Neural progenitor cell (in vitro differentiated cells): ENCODE measurements around the gene LPP. TPM values are rescaled to one million over a fixed set of nuclear protein-coding genes. Genes with fewer than 3 reads are reported as not detected.

Source experiments
- DNase-seq: peaks from one replicate; pipeline ENCODE4 v3.0.0-alpha.2; 2016; ENCODE audit warnings: low spot score
- H2AFZ ChIP-seq: fragments of 200-600 bp; sonication (generic); replicated peaks from 2 replicates; pipeline ENCODE4 v1.6.1; 2016; ENCODE audit warnings: antibody characterized with exemption
- H3F3A ChIP-seq: fragments of 200-600 bp; sonication (generic); 2 replicates; pipeline ENCODE4 v1.6.1; 2016; ENCODE audit warnings: antibody characterized with exemption, low read depth
- H3K27ac ChIP-seq: fragments of 200-600 bp; sonication (generic); 2 replicates; pipeline ENCODE4 v1.5.1; 2016; ENCODE audit warnings: mild to moderate bottlenecking
- H3K27me3 ChIP-seq: fragments of 200-600 bp; sonication (generic); 2 replicates; pipeline ENCODE4 v1.6.1; 2016; ENCODE audit warnings: mild to moderate bottlenecking, moderate library complexity
- H3K36me3 ChIP-seq: fragments of 200-600 bp; sonication (generic); 2 replicates; pipeline ENCODE4 v1.5.1; 2016
- H3K4me1 ChIP-seq: fragments of 200-600 bp; sonication (generic); 2 replicates; pipeline ENCODE4 v1.6.1; 2016; ENCODE audit warnings: mixed run types
- H3K4me2 ChIP-seq: fragments of 200-600 bp; sonication (generic); 2 replicates; pipeline ENCODE4 v1.6.1; 2016
- H3K4me3 ChIP-seq: fragments of 200-600 bp; sonication (generic); 2 replicates; pipeline ENCODE4 v1.5.1; 2016
- H3K79me2 ChIP-seq: fragments of 200-600 bp; sonication (generic); 2 replicates; pipeline ENCODE4 v1.6.1; 2016; ENCODE audit warnings: low read depth
- H3K9ac ChIP-seq: fragments of 200-600 bp; sonication (generic); 2 replicates; pipeline ENCODE4 v1.6.1; 2016
- H3K9me3 ChIP-seq: fragments of 200-600 bp; sonication (generic); 2 replicates; pipeline ENCODE4 v1.5.1; 2016; ENCODE audit warnings: low read depth
- H4K20me1 ChIP-seq: fragments of 200-600 bp; sonication (generic); 2 replicates; pipeline ENCODE4 v1.6.1; 2016; ENCODE audit warnings: low read depth
- H3K27ac Mint-ChIP-seq: 3 replicates; pipeline ENCODE4 v1.8.0; 2021; ENCODE audit warnings: mixed read lengths
- H3K27me3 Mint-ChIP-seq: 2 replicates; pipeline ENCODE4 v1.8.0; 2022; ENCODE audit warnings: low read depth, mild to moderate bottlenecking, inconsistent platforms, moderate library complexity, mixed read lengths; ENCODE audit not compliant: insufficient read depth
- H3K36me3 Mint-ChIP-seq: 3 replicates; pipeline ENCODE4 v1.8.0; 2021; ENCODE audit warnings: mixed read lengths
- H3K4me1 Mint-ChIP-seq: 3 replicates; pipeline ENCODE4 v1.8.0; 2021; ENCODE audit warnings: mixed read lengths
- H3K4me3 Mint-ChIP-seq: 3 replicates; pipeline ENCODE4 v1.8.0; 2021; ENCODE audit warnings: mild to moderate bottlenecking, moderate library complexity, mixed read lengths
- H3K9me3 Mint-ChIP-seq: 3 replicates; pipeline ENCODE4 v1.8.0; 2020; ENCODE audit warnings: mixed read lengths
- EZH2 ChIP-seq: fragments of 200-600 bp; sonication (generic); IDR thresholded peaks from 2 replicates; pipeline ENCODE4 v1.6.1; 2017; ENCODE audit warnings: antibody characterized with exemption, mild to moderate bottlenecking, moderate library complexity
- EZH2phosphoT487 ChIP-seq: fragments of 200-600 bp; sonication (generic); IDR thresholded peaks from 2 replicates; pipeline ENCODE4 v1.6.1; 2017; ENCODE audit warnings: antibody characterized with exemption
- total RNA-seq: library from RNA; depleted of rRNA; stranded (reverse); fragments of >200 nt; gene quantifications from 2 replicates; pipeline ENCODE4 v1.2.3, GENCODE V29; 2015; ENCODE audit warnings: low replicate concordance
- TF ChIP-seq, protein P1 (sequence below): fragments of 200-600 bp; sonication (generic); IDR thresholded peaks from 2 replicates; pipeline ENCODE4 v1.5.1; 2017; ENCODE audit warnings: antibody characterized with exemption, mild to moderate bottlenecking

Gene LPP
- total RNA-seq, 1 donor from 2014 or later = 18.9 TPM

- H3K27ac Mint-ChIP-seq = no peak overlapping the region
These were observed 369.3 kb downstream of the LPP start for GRCh38 chr3:188523291-188523690.

DNA sequence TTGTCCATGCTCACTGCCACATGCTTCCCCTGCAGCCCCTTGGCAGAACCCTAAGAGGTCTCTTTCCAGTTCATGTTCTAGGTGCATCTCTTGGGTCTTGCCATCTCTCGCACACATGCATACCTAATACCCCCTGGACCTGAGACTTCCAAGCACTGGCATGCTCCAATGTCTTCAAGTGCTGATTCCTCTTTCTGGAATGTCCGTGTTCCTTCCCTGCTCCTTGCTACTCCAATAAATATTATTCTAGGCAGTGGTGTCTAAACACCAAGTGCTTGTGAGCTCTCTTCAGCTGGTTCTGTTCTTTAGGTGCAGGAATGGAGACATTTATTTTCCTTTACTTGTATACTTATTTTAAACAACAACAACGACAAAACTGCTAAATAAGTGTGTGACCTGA, 370.1 kb downstream of the LPP start:
- no peaks in the 10 kb centered on the region for H3K27me3 ChIP-seq
- H3K4me3 ChIP-seq = no peak overlapping the region
- H3K9ac ChIP-seq = no peak overlapping the region
- no peak for DNase-seq
- peaks cover 2% of the 10 kb centered on the region for H3K27me3 Mint-ChIP-seq
- TF ChIP-seq EZH2phosphoT487 = no peak
- H3F3A ChIP-seq = no peaks in the 10 kb centered on the region
- no peaks in the 10 kb centered on the region for H3K36me3 ChIP-seq
- H3K36me3 Mint-ChIP-seq = peaks cover 13% of the 10 kb centered on the region
- H3K4me1 Mint-ChIP-seq = no peaks in the 10 kb centered on the region
- H3K27ac Mint-ChIP-seq = no peak overlapping the region
- no peak overlapping the region for H2AFZ ChIP-seq
- no peaks in the 10 kb centered on the region for H3K9me3 ChIP-seq
- H3K79me2 ChIP-seq = no peaks in the 10 kb centered on the region
- no peaks in the 10 kb centered on the region for H3K9me3 Mint-ChIP-seq
- H3K4me3 Mint-ChIP-seq = no peak overlapping the region
- no peaks in the 10 kb centered on the region for H4K20me1 ChIP-seq
- no peak overlapping the region for H3K4me2 ChIP-seq
- no peaks in the 10 kb centered on the region for H3K4me1 ChIP-seq
- no peak overlapping the region for H3K27ac ChIP-seq

More at GRCh38 chr3:188523291-188523690, 369.3 kb downstream of the LPP start:
- Histone ChIP-seq H3K4me2 (no peak overlapping the region), H3F3A (no peaks in the 10 kb centered on the region), H3K9ac (no peak overlapping the region), H3K36me3 (no peaks in the 10 kb centered on the region), H3K27me3 (no peaks in the 10 kb centered on the region), H3K79me2 (no peaks in the 10 kb centered on the region), H2AFZ (no peak overlapping the region), H4K20me1 (no peaks in the 10 kb centered on the region), H3K9me3 (no peaks in the 10 kb centered on the region), H3K4me1 (peaks cover 4% of the 10 kb centered on the region), H3K27ac (no peak overlapping the region), H3K4me3 (no peak overlapping the region)
- no peak for TF ChIP-seq EZH2
- Mint-ChIP-seq H3K4me1 (no peaks in the 10 kb centered on the region), H3K9me3 (no peaks in the 10 kb centered on the region), H3K4me3 (no peak overlapping the region), H3K27me3 (peaks cover 2% of the 10 kb centered on the region), H3K36me3 (peaks cover 15% of the 10 kb centered on the region)
- no peak for DNase-seq

DNA sequence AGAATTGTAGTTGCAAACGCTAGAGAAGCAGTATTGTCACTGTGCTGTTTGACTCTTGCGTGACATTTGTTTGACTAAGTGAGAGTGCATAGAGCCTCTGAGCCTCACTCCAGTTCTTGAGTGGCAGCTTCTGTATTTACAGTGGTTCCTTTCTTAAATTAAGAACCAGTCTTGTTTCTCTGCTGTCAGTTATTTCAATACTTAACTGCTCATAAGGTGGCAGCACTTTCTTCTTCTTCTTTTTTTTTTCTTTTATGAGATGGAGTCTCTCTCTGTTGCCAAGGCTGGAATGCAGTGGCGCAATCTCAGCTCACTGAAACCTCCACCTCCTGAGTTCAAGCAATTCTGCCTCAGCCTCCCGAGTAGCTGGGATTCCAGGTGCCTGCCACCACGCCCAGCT, 372.1 kb downstream of the LPP start:
- Mint-ChIP-seq H3K27ac (no peak overlapping the region), H3K4me3 (no peak overlapping the region), H3K36me3 (peaks cover 13% of the 10 kb centered on the region), H3K27me3 (peaks cover 2% of the 10 kb centered on the region), H3K9me3 (no peaks in the 10 kb centered on the region), H3K4me1 (no peaks in the 10 kb centered on the region)
- no peak for DNase-seq
- H3K9me3 ChIP-seq = no peaks in the 10 kb centered on the region
- H2AFZ ChIP-seq = no peak overlapping the region
- peaks cover 3% of the 10 kb centered on the region for H3K4me1 ChIP-seq
- H3K36me3 ChIP-seq = no peaks in the 10 kb centered on the region
- TF ChIP-seq, protein P1, sequence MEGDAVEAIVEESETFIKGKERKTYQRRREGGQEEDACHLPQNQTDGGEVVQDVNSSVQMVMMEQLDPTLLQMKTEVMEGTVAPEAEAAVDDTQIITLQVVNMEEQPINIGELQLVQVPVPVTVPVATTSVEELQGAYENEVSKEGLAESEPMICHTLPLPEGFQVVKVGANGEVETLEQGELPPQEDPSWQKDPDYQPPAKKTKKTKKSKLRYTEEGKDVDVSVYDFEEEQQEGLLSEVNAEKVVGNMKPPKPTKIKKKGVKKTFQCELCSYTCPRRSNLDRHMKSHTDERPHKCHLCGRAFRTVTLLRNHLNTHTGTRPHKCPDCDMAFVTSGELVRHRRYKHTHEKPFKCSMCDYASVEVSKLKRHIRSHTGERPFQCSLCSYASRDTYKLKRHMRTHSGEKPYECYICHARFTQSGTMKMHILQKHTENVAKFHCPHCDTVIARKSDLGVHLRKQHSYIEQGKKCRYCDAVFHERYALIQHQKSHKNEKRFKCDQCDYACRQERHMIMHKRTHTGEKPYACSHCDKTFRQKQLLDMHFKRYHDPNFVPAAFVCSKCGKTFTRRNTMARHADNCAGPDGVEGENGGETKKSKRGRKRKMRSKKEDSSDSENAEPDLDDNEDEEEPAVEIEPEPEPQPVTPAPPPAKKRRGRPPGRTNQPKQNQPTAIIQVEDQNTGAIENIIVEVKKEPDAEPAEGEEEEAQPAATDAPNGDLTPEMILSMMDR = no peak
- TF ChIP-seq EZH2phosphoT487 = no peak
- TF ChIP-seq EZH2 = no peak
- no peaks in the 10 kb centered on the region for H3K79me2 ChIP-seq
- H3K4me3 ChIP-seq = no peak overlapping the region
- no peaks in the 10 kb centered on the region for H3K27me3 ChIP-seq
- H3K4me2 ChIP-seq = no peak overlapping the region
- no peaks in the 10 kb centered on the region for H3F3A ChIP-seq
- H3K27ac ChIP-seq = no peak overlapping the region
- H4K20me1 ChIP-seq = no peaks in the 10 kb centered on the region
- H3K9ac ChIP-seq = no peak overlapping the region

DNA sequence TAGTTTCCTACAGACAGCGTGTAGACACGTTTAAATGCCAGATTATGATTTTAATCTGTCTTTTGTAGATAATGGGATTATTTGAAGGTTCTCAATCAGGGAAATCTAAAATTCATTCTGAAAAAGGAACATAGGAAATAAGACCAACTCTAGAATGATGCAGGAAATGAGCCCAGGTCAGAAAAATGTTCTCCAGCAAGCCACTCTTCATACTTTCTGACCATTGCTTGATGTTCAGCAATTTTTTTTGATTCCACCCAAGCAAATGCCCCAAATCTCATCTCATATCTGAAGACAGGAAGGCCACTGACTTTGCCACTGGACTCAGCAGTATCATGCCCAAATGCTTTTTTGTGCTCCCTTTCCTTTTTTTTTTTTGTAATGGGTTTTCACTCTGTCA, 373.4 kb downstream of the LPP start:
- Histone ChIP-seq H3K4me2 (no peak overlapping the region), H3K9me3 (no peaks in the 10 kb centered on the region), H3K36me3 (no peaks in the 10 kb centered on the region), H3K79me2 (no peaks in the 10 kb centered on the region), H3K4me3 (no peak overlapping the region), H2AFZ (no peak overlapping the region), H3K27ac (no peak overlapping the region), H3K27me3 (no peaks in the 10 kb centered on the region), H4K20me1 (no peaks in the 10 kb centered on the region), H3K9ac (no peak overlapping the region), H3F3A (no peaks in the 10 kb centered on the region), H3K4me1 (peaks cover 3% of the 10 kb centered on the region)
- peaks cover 13% of the 10 kb centered on the region for H3K36me3 Mint-ChIP-seq
- H3K4me1 Mint-ChIP-seq = no peaks in the 10 kb centered on the region
- H3K27ac Mint-ChIP-seq = no peak overlapping the region
- H3K27me3 Mint-ChIP-seq = peaks cover 2% of the 10 kb centered on the region
- no peaks in the 10 kb centered on the region for H3K9me3 Mint-ChIP-seq
- no peak for TF ChIP-seq EZH2phosphoT487
- no peak for TF ChIP-seq EZH2
- TF ChIP-seq, protein P1 = no peak
- H3K4me3 Mint-ChIP-seq = no peak overlapping the region
- no peak for DNase-seq
